Memory B cell (primary cell): Measurements from ENCODE around the gene TBXAS1.
"Not testable (repeated sequence)": the region's sequence is repeated elsewhere in the genome, so short reads cannot be mapped to it uniquely, and the experiment has no call there.

ENCODE experiments used
- ATAC-seq: fragments of 150-1000 bp; cut with Tn5 transposase; 2 replicates; pipeline ENCODE4 v1.10.0; 2021; ENCODE audit warnings: low read depth, mild to moderate bottlenecking, moderate library complexity
- DNase-seq, 2 donors: peaks; one replicate each; pipeline ENCODE4 v3.0.0; 2022; ENCODE audit warnings: low spot score in 2 of 2
- H3K27ac Mint-ChIP-seq: one replicate; pipeline ENCODE4 v1.8.0; 2022; ENCODE audit warnings: mild to moderate bottlenecking, moderate library complexity, mixed read lengths
- H3K27me3 Mint-ChIP-seq: one replicate; pipeline ENCODE4 v1.8.0; 2022; ENCODE audit warnings: mixed read lengths
- H3K36me3 Mint-ChIP-seq: one replicate; pipeline ENCODE4 v1.8.0; 2022; ENCODE audit warnings: mild to moderate bottlenecking, mixed read lengths
- H3K4me1 Mint-ChIP-seq: one replicate; pipeline ENCODE4 v1.8.0; 2022; ENCODE audit warnings: mixed read lengths
- H3K4me3 Mint-ChIP-seq: one replicate; pipeline ENCODE4 v1.8.0; 2022; ENCODE audit warnings: mild to moderate bottlenecking, moderate library complexity, mixed read lengths
- H3K9me3 Mint-ChIP-seq: one replicate; pipeline ENCODE4 v1.8.0; 2022; ENCODE audit warnings: mixed read lengths

Gene TBXAS1

DNA sequence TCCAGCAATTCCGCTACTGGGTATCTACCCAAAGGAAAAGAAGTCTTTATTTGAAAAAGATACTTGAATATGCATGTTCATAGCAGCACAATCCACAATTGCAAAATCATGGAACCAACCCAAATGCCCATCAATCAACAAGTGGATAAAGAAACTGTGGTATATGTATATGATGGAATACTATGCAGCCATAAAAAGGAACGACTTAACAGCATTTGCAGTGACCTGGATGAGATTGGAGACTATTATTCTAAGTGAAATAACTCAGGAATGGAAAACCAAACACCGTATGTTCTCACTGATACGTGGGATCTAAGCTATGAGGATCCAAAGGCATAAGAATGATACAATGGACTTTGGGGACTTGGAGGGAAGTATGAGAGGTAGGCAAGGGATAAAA is 8.2 kb downstream of the TBXAS1 start:
- not testable (repeated sequence) for ATAC-seq, H3K4me3 Mint-ChIP-seq, H3K27me3 Mint-ChIP-seq, H3K27ac Mint-ChIP-seq, DNase-seq
- Mint-ChIP-seq H3K36me3 (peaks cover 11% of the 10 kb centered on the region), H3K9me3 (peaks cover 13% of the 10 kb centered on the region), H3K4me1 (peaks cover 12% of the 10 kb centered on the region)

- Mint-ChIP-seq H3K27ac (no peak overlapping the region), H3K36me3 (peaks cover 9% of the 10 kb centered on the region), H3K4me3 (no peak overlapping the region), H3K9me3 (peaks cover 11% of the 10 kb centered on the region), H3K4me1 (peaks cover 21% of the 10 kb centered on the region), H3K27me3 (no peaks in the 10 kb centered on the region)
- ATAC-seq = no peak
- DNase-seq = no peak
Measured at GRCh38 chr7:139838276-139838675, 9.2 kb downstream of the TBXAS1 start.

DNA sequence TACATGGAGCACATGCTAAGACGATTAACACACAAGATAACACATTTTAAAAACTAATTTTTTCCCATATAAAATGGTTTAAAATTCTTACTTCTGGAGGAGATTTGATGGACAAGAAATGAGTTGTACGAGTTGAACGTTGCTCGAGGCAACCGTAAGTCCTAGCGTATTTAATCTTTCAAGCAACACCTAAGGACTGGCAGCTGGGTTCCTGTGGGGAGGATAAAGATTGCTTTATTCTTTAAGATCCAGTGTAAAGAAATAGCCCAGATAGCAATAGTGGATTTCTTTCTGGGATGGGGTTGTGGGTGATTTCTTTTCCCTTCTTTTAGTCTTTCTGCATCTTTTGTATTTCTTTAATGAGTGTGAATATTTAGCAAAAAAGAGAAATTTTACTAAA is 9.8 kb downstream of the TBXAS1 start:
- peaks cover 11% of the 10 kb centered on the region for H3K9me3 Mint-ChIP-seq
- H3K27ac Mint-ChIP-seq = no peak overlapping the region
- no peak for ATAC-seq
- H3K4me3 Mint-ChIP-seq = no peak overlapping the region
- DNase-seq = no peak
- H3K36me3 Mint-ChIP-seq = peaks cover 9% of the 10 kb centered on the region
- H3K27me3 Mint-ChIP-seq = no peaks in the 10 kb centered on the region
- peaks cover 24% of the 10 kb centered on the region for H3K4me1 Mint-ChIP-seq

DNA sequence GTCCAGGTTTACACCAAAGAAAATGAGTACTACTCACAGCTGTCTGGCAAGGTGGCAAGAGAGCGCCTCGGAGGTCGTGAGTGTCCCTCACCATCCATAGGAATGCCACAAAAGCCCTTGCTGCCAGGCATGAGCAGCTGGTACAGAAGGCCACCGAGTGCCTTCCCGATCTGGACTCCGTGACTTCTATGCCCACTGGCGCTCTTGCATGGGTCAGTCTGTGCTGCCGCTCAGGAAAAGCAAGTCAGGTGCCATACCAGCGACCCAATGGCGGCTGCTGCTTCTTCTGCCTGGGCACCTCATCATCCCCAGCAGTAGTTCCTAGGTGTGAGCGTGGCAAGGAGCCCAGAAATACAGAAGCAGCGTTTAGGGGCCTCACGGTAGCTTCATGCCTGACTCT is 11.7 kb downstream of the TBXAS1 start:
- H3K27ac Mint-ChIP-seq = no peak overlapping the region
- ATAC-seq (no peak), DNase-seq (no peak)
- H3K9me3 Mint-ChIP-seq = peaks cover 6% of the 10 kb centered on the region
- H3K4me3 Mint-ChIP-seq = no peak overlapping the region
- peaks cover 31% of the 10 kb centered on the region for H3K4me1 Mint-ChIP-seq
- peaks cover 6% of the 10 kb centered on the region for H3K36me3 Mint-ChIP-seq
- H3K27me3 Mint-ChIP-seq = no peaks in the 10 kb centered on the region

GRCh38 chr7:139842401-139843210 is 13.5 kb downstream of the TBXAS1 start:
- Mint-ChIP-seq H3K4me1 (peaks cover 24% of the 10 kb centered on the region), H3K27me3 (no peaks in the 10 kb centered on the region), H3K36me3 (peaks cover 4% of the 10 kb centered on the region), H3K4me3 (peak overlapping the region; percentile 2), H3K27ac (peak overlapping the region; percentile 49), H3K9me3 (peaks cover 3% of the 10 kb centered on the region)
- ATAC-seq (peak; percentile 95), DNase-seq (peak; percentile 18)

- Mint-ChIP-seq H3K4me1 (peaks cover 24% of the 10 kb centered on the region), H3K27ac (peak overlapping the region; percentile 49), H3K4me3 (peak overlapping the region; percentile 2)
- H3K36me3 Mint-ChIP-seq, DNase-seq, H3K9me3 Mint-ChIP-seq, ATAC-seq, H3K27me3 Mint-ChIP-seq: not testable (repeated sequence)
Measured at GRCh38 chr7:139843211-139843537, 14.1 kb downstream of the TBXAS1 start.

DNA sequence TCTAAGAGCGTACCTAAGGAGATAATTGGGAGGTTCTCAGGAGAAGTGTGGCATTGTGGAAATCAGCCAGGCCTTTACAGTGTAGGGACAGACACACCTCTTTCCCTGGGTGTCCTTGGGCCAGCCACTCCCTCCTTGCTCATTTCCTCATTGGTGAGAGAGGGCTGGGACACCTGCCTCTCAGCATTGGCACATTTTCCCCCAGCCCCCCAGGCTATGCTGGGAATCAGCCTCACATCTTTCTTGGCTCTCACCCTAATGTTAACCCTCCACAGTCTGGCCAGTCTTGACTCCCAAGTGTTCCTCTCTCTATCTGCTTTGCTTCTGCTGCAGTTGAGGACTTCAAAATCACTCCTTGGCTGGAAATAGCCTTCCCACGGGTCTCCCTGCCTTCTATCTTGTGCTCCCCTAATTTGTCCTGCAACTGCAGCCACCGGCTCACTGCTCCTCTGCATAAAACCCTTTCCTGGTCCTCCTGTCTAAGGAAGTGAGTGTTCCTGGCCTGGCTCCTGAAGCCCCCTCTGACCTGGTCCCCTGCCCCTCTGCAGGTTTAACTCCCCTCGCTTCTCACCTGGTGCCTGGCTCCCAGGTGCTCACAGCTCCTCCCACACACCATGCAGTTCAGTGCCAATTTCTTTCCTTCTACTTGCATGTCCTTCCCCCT is 15.8 kb downstream of the TBXAS1 start:
- no peak overlapping the region for H3K27ac Mint-ChIP-seq
- no peaks in the 10 kb centered on the region for H3K27me3 Mint-ChIP-seq
- ATAC-seq (no peak), DNase-seq (no peak)
- no peak overlapping the region for H3K4me3 Mint-ChIP-seq
- H3K9me3 Mint-ChIP-seq = peaks cover 3% of the 10 kb centered on the region
- H3K36me3 Mint-ChIP-seq = peaks cover 5% of the 10 kb centered on the region
- peaks cover 26% of the 10 kb centered on the region for H3K4me1 Mint-ChIP-seq

DNA sequence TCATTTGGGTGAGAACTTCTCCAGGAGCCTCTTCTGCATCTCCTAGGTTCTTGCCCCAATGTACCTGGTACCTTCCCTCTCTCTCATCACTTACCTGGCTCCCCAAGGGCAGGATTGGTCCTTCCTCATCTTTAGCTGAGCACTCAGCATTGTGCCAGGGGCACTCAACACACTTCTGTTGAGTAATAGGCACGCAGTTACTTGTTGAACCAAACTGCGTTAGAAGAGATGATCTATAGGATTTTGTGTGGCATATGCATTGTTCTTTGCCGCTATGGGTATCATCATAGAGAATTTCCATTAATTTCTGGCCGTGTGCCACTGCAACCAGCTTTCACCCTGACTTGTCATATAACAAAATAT is 16.4 kb downstream of the TBXAS1 start:
- no peaks in the 10 kb centered on the region for H3K27me3 Mint-ChIP-seq
- no peak overlapping the region for H3K27ac Mint-ChIP-seq
- peaks cover 26% of the 10 kb centered on the region for H3K4me1 Mint-ChIP-seq
- H3K36me3 Mint-ChIP-seq = peaks cover 5% of the 10 kb centered on the region
- H3K4me3 Mint-ChIP-seq = no peak overlapping the region
- peaks cover 3% of the 10 kb centered on the region for H3K9me3 Mint-ChIP-seq
- ATAC-seq (no peak), DNase-seq (no peak)

DNA sequence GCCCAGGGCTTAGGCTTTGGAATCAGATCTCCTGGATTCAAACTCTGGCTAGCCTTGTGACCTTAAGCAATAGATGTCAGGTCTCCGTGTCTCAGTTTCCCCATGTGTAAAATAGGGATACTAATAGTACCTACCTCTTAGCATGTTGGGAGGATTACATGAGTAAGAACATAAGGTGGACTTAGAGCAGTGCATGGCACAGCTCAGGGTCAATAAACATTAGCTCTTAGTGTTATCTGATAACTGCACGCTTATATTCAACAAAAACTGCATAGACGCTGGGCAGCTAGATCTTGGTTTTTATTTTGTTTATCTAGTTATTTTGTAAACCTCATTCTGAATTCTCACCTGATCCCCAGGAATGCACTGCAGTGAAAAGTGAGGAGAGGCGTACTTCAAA is 17.2 kb downstream of the TBXAS1 start:
- Mint-ChIP-seq H3K9me3 (peaks cover 3% of the 10 kb centered on the region), H3K4me3 (no peak overlapping the region), H3K27me3 (no peaks in the 10 kb centered on the region), H3K27ac (no peak overlapping the region), H3K4me1 (peaks cover 26% of the 10 kb centered on the region), H3K36me3 (peaks cover 5% of the 10 kb centered on the region)
- no peak for ATAC-seq
- DNase-seq = no peak

GRCh38 chr7:139848274-139848673 is 19.2 kb downstream of the TBXAS1 start:
- no peaks in the 10 kb centered on the region for H3K27me3 Mint-ChIP-seq
- ATAC-seq = no peak

DNA sequence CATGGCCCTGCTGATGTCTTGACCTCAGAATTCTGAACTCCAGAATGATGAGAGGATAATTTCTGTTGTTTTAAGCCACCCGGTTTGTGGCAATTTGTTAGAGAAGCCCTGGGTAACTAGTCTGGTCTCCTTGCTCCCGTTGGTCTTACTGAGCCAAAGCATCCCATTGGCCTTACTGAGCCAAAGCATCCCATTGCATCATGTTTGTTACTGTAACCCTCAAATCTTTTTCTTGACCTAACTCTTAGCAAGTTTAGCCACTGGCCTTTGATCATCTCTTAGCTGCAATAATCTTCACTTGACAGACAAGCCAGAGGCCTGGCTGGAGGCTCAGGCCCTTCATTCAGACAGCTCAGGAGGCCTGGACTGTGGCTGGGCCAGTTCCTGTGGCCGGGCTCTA is 21.8 kb downstream of the TBXAS1 start:
- Mint-ChIP-seq H3K27ac (no peak overlapping the region), H3K4me1 (peaks cover 18% of the 10 kb centered on the region), H3K4me3 (no peak overlapping the region), H3K9me3 (peaks cover 3% of the 10 kb centered on the region), H3K36me3 (peaks cover 6% of the 10 kb centered on the region), H3K27me3 (no peaks in the 10 kb centered on the region)
- DNase-seq (no peak), ATAC-seq (no peak)

More at GRCh38 chr7:139848274-139848673, 19.2 kb downstream of the TBXAS1 start:
- no peak overlapping the region for H3K4me3 Mint-ChIP-seq
- no peak for DNase-seq
- peaks cover 5% of the 10 kb centered on the region for H3K36me3 Mint-ChIP-seq
- H3K9me3 Mint-ChIP-seq = peaks cover 3% of the 10 kb centered on the region
- H3K27ac Mint-ChIP-seq = no peak overlapping the region
- H3K4me1 Mint-ChIP-seq = peaks cover 15% of the 10 kb centered on the region

DNA sequence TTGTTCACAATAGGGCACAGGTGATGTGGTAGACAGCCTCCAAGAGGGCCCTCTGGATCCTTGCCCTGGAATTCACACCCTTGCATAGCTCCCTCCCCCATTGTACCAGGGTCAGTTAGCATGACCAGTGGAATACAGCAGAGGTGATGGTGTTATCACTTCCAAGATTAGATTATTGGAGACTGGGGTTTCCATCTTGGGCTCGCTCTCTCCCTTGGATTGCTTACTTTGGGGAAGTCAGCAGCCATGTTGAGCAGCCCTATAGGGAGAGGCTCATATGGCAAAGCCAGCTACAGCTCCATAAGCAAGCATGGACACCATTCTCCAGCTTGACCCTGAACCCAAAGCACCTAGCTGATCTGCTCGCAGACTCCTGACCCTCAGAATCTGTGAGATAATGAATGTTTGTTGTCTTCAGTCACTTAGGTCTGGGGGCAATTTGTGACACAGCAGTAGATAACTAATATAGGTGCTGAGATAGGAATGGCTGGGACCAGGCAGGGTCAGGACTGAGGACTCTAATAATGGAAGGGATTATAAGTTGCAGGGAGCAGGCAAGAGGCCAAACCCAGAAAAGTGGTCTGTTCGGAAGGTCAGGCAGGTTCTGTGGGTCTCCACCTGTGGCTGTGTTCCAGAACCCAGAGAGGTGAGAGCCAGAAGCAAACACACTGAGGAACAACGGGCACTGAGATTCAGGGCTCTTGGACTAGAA is 22.9 kb downstream of the TBXAS1 start:
- ATAC-seq = no peak
- Mint-ChIP-seq H3K4me1 (peaks cover 24% of the 10 kb centered on the region), H3K4me3 (no peak overlapping the region), H3K36me3 (peaks cover 6% of the 10 kb centered on the region), H3K27ac (no peak overlapping the region), H3K27me3 (no peaks in the 10 kb centered on the region), H3K9me3 (peaks cover 3% of the 10 kb centered on the region)
- no peak for DNase-seq

DNA sequence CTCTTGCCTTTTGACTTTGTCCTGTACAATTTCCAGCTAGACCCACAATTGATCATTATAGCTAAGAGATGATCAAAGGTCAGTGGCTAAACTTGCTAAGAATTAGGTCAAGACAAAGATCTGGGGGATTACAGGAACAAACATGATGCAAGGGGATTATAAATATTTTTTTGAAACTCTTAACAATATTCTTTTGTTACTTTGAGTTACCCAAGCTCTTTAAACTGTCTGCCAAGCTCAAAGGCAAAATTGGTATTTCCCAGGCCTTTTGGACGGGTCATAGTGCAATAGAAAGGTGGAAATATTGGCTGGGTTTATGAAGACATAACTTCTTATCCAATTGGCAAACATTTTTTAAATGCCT is 23.4 kb downstream of the TBXAS1 start:
- Mint-ChIP-seq H3K27me3 (no peaks in the 10 kb centered on the region), H3K4me1 (peaks cover 24% of the 10 kb centered on the region), H3K36me3 (peaks cover 4% of the 10 kb centered on the region), H3K4me3 (no peak overlapping the region), H3K27ac (no peak overlapping the region), H3K9me3 (peaks cover under 1% of the 10 kb centered on the region)
- DNase-seq = no peak
- no peak for ATAC-seq

GRCh38 chr7:139853506-139854123 is 24.6 kb downstream of the TBXAS1 start:
- no peaks in the 10 kb centered on the region for H3K27me3 Mint-ChIP-seq
- no peaks in the 10 kb centered on the region for H3K9me3 Mint-ChIP-seq
- no peak for ATAC-seq
- no peak overlapping the region for H3K4me3 Mint-ChIP-seq
- H3K27ac Mint-ChIP-seq = peak overlapping the region; percentile 58
- no peak for DNase-seq
- peaks cover 1% of the 10 kb centered on the region for H3K36me3 Mint-ChIP-seq
- H3K4me1 Mint-ChIP-seq = peaks cover 26% of the 10 kb centered on the region
